ENCODE results near the gene ATP5F1E.

GRCh38 chr20:59006167-59006863 lies 25.8 kb downstream of the ATP5F1E start:
- TF ChIP-seq TEAD4 (CRISPR knock-in tag; IDR thresholded peaks at IDR 0.05) (no peak), CREB1 (CRISPR knock-in tag; IDR thresholded peaks at IDR 0.05) (no peak), KAT7 (CRISPR knock-in tag; IDR thresholded peaks at IDR 0.05; ENCODE audit: borderline replicate concordance) (no peak), CTCF (IDR thresholded peaks at IDR 0.05) (no peak), MAX (CRISPR knock-in tag; IDR thresholded peaks at IDR 0.05) (no peak), ETV6 (CRISPR knock-in tag; IDR thresholded peaks at IDR 0.05) (no peak)
